ENCODE data around the gene SPIRE2.

The SPIRE2 gene

GRCh38 chr16:89855301-89855945 lies 27.1 kb downstream of the SPIRE2 start:
- Histone ChIP-seq H3K27me3 (ENCODE audit: control insufficient read depth in 1 of 2, insufficient read depth in 1 of 2, low read length in 2 of 2) (peaks cover 0 to 7% of the 10 kb centered on the region in 2 experiments), H3K23ac (ENCODE audit: low read length in 2 of 2) (no peak overlapping the region), H3K4ac (ENCODE audit: low read depth in 1 of 2, low read length in 2 of 2) (no peak overlapping the region), H2BK5ac (ENCODE audit: low read depth, low read length, poor library complexity, severe bottlenecking) (no peak overlapping the region), H2AFZ (ENCODE audit: low read depth, low read length) (no peak overlapping the region), H3K4me3 (ENCODE audit: insufficient read depth in 1 of 2, low read depth in 1 of 2, low read length in 2 of 2) (no peak overlapping the region), H2BK120ac (ENCODE audit: low read depth, low read length) (no peak overlapping the region), H2AK5ac (ENCODE audit: low read length, severe bottlenecking) (no peak overlapping the region), H3K18ac (ENCODE audit: low read depth in 1 of 2, low read length in 2 of 2) (no peak overlapping the region), H3K9me3 (ENCODE audit: control insufficient read depth, low read length) (no peaks in the 10 kb centered on the region), H4K8ac (ENCODE audit: low read length) (no peak overlapping the region), H4K91ac (ENCODE audit: low read length) (no peak overlapping the region), H2BK15ac (ENCODE audit: low read depth, poor library complexity, severe bottlenecking) (no peak overlapping the region), H3K4me1 (ENCODE audit: control insufficient read depth, insufficient read depth, low read depth, low read length) (peaks cover under 1% of the 10 kb centered on the region), H3K27ac (ENCODE audit: low read length, poor library complexity, severe bottlenecking) (no peak overlapping the region), H3K9ac (ENCODE audit: low read length) (no peak overlapping the region), H3K36me3 (ENCODE audit: control insufficient read depth in 1 of 2, insufficient read depth in 2 of 2, low read depth in 1 of 2, low read length in 2 of 2) (peaks cover 0 to 8% of the 10 kb centered on the region in 2 experiments), H3K4me2 (ENCODE audit: low read length, poor library complexity, severe bottlenecking) (no peak overlapping the region), H3K79me1 (replicated peaks; ENCODE audit: low read length, poor library complexity, severe bottlenecking) (no peaks in the 10 kb centered on the region), H3K14ac (ENCODE audit: low read length in 2 of 2) (no peak overlapping the region), H2BK12ac (ENCODE audit: low read length in 2 of 2) (peak overlapping the region in 1 of 2 experiments; percentile 23)
- WGBS: 92% methylated on average over 26 of the region's 26 CpGs
- DNase-seq: no peak

DNA sequence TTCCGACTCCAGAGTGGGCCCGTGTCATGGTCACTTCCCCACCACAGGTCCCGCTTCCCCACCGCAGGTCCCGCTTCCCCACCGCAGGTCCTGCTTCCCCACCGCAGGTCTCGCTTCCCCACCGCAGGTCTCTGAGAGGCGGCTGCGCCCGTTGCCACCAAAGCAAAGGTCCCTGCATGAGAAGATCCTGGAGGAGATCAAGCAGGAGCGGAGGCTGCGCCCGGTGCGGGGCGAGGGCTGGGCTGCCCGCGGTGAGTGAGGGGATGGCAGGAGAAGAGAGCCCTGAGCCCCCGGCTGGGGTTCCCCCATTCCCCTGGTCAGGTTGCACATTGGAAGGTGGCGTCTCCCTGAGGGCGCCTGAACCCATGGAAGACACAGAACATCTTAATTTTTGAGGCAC lies 27.7 kb downstream of the SPIRE2 start:
- Histone ChIP-seq H2BK12ac (ENCODE audit: low read length in 2 of 2) (no peak overlapping the region), H3K9ac (ENCODE audit: low read length) (no peak overlapping the region), H2AFZ (ENCODE audit: low read depth, low read length) (no peak overlapping the region), H4K8ac (ENCODE audit: low read length) (no peak overlapping the region), H3K4me1 (ENCODE audit: control insufficient read depth, insufficient read depth, low read depth, low read length) (no peaks in the 10 kb centered on the region), H3K27ac (ENCODE audit: low read length, poor library complexity, severe bottlenecking) (no peak overlapping the region), H3K4me3 (ENCODE audit: insufficient read depth in 1 of 2, low read depth in 1 of 2, low read length in 2 of 2) (no peak overlapping the region), H3K36me3 (ENCODE audit: control insufficient read depth in 1 of 2, insufficient read depth in 2 of 2, low read depth in 1 of 2, low read length in 2 of 2) (peaks cover 0 to 7% of the 10 kb centered on the region in 2 experiments), H3K9me3 (ENCODE audit: control insufficient read depth, low read length) (no peaks in the 10 kb centered on the region), H3K14ac (ENCODE audit: low read length in 2 of 2) (no peak overlapping the region), H3K4ac (ENCODE audit: low read depth in 1 of 2, low read length in 2 of 2) (no peak overlapping the region), H2BK5ac (ENCODE audit: low read depth, low read length, poor library complexity, severe bottlenecking) (no peak overlapping the region), H4K91ac (ENCODE audit: low read length) (no peak overlapping the region), H3K27me3 (ENCODE audit: control insufficient read depth in 1 of 2, insufficient read depth in 1 of 2, low read length in 2 of 2) (peaks cover 0 to 7% of the 10 kb centered on the region in 2 experiments), H2BK120ac (ENCODE audit: low read depth, low read length) (no peak overlapping the region), H3K18ac (ENCODE audit: low read depth in 1 of 2, low read length in 2 of 2) (no peak overlapping the region), H2BK15ac (ENCODE audit: low read depth, poor library complexity, severe bottlenecking) (no peak overlapping the region), H3K4me2 (ENCODE audit: low read length, poor library complexity, severe bottlenecking) (no peak overlapping the region), H3K23ac (ENCODE audit: low read length in 2 of 2) (no peak overlapping the region), H2AK5ac (ENCODE audit: low read length, severe bottlenecking) (no peak overlapping the region), H3K79me1 (replicated peaks; ENCODE audit: low read length, poor library complexity, severe bottlenecking) (no peaks in the 10 kb centered on the region)
- DNase-seq: no peak
- WGBS: 97% methylated on average over 22 of the region's 22 CpGs

DNA sequence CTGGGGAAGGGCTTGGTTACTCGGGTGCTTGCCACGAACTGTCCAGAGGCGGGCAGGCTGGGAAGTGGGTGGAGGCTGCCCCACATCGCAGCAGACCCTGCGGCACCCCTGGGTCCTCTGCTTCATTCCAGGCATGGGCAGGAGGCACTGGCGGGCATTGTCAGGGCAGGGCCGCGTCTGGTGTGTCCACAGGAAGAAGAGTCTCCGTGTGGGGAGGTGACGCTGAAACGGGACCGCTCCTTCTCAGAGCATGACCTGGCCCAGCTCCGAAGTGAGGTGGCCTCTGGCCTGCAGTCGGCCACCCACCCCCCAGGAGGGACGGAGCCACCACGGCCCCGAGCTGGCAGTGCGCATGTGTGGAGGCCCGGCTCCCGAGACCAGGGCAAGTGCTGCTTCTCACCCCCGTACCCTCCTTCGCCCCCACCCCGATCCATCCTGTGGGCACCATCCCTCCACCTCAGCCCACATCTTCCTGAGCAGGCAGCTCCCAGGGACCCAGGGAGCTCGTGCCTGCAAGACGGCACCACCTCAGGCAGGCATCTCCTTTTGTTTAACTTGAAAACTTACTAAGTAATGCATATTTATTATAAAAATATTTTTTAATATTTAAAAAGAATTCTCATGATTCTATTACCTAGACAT lies 30.8 kb downstream of the SPIRE2 start:
- Histone ChIP-seq H2AK5ac (ENCODE audit: low read length, severe bottlenecking) (no peak overlapping the region), H3K27me3 (ENCODE audit: control insufficient read depth in 1 of 2, insufficient read depth in 1 of 2, low read length in 2 of 2) (no peaks in the 10 kb centered on the region), H2BK5ac (ENCODE audit: low read depth, low read length, poor library complexity, severe bottlenecking) (no peak overlapping the region), H3K18ac (ENCODE audit: low read depth in 1 of 2, low read length in 2 of 2) (no peak overlapping the region), H4K8ac (ENCODE audit: low read length) (no peak overlapping the region), H4K91ac (ENCODE audit: low read length) (no peak overlapping the region), H3K36me3 (ENCODE audit: control insufficient read depth in 1 of 2, insufficient read depth in 2 of 2, low read depth in 1 of 2, low read length in 2 of 2) (peaks cover 5 to 7% of the 10 kb centered on the region in 2 experiments), H3K4ac (ENCODE audit: low read depth in 1 of 2, low read length in 2 of 2) (no peak overlapping the region), H3K4me3 (ENCODE audit: insufficient read depth in 1 of 2, low read depth in 1 of 2, low read length in 2 of 2) (no peak overlapping the region), H3K4me2 (ENCODE audit: low read length, poor library complexity, severe bottlenecking) (no peak overlapping the region), H3K23ac (ENCODE audit: low read length in 2 of 2) (no peak overlapping the region), H3K79me1 (replicated peaks; ENCODE audit: low read length, poor library complexity, severe bottlenecking) (no peaks in the 10 kb centered on the region), H3K9ac (ENCODE audit: low read length) (no peak overlapping the region), H3K27ac (ENCODE audit: low read length, poor library complexity, severe bottlenecking) (no peak overlapping the region), H3K9me3 (ENCODE audit: control insufficient read depth, low read length) (no peaks in the 10 kb centered on the region), H3K4me1 (ENCODE audit: control insufficient read depth, insufficient read depth, low read depth, low read length) (peaks cover 3% of the 10 kb centered on the region), H2BK15ac (ENCODE audit: low read depth, poor library complexity, severe bottlenecking) (no peak overlapping the region), H2BK12ac (ENCODE audit: low read length in 2 of 2) (no peak overlapping the region), H3K14ac (ENCODE audit: low read length in 2 of 2) (no peak overlapping the region), H2AFZ (ENCODE audit: low read depth, low read length) (no peak overlapping the region), H2BK120ac (ENCODE audit: low read depth, low read length) (no peak overlapping the region)
- 93% methylated on average over 22 of the region's 25 CpGs for WGBS
- DNase-seq: no peak

DNA sequence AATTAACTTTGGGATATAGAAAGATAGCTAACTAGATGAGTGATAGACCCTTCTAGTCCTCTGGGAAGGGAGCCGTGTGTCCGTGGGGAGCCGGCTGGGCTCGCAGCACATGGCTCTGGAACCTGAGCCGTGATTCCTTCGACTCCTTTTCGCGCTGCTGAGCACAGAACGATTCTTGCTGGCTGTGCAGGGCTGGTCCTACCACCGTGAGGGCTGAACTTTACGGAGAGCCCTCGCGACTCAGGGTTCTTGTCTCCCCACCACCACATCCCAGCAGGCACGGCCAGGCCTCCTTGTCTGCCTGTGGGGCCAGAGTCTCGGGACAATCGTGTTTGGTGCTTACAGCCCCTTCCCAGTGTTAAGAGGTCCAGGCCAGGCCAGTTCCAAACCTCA lies 31.3 kb downstream of the SPIRE2 start:
- Histone ChIP-seq H3K36me3 (ENCODE audit: control insufficient read depth in 1 of 2, insufficient read depth in 2 of 2, low read depth in 1 of 2, low read length in 2 of 2) (peaks cover 5 to 7% of the 10 kb centered on the region in 2 experiments), H3K4me2 (ENCODE audit: low read length, poor library complexity, severe bottlenecking) (no peak overlapping the region), H3K27me3 (ENCODE audit: control insufficient read depth in 1 of 2, insufficient read depth in 1 of 2, low read length in 2 of 2) (no peaks in the 10 kb centered on the region), H3K9ac (ENCODE audit: low read length) (no peak overlapping the region), H2AFZ (ENCODE audit: low read depth, low read length) (no peak overlapping the region), H2BK15ac (ENCODE audit: low read depth, poor library complexity, severe bottlenecking) (no peak overlapping the region), H2AK5ac (ENCODE audit: low read length, severe bottlenecking) (no peak overlapping the region), H4K91ac (ENCODE audit: low read length) (no peak overlapping the region), H3K4ac (ENCODE audit: low read depth in 1 of 2, low read length in 2 of 2) (no peak overlapping the region), H2BK5ac (ENCODE audit: low read depth, low read length, poor library complexity, severe bottlenecking) (no peak overlapping the region), H3K4me1 (ENCODE audit: control insufficient read depth, insufficient read depth, low read depth, low read length) (peaks cover 4% of the 10 kb centered on the region), H2BK12ac (ENCODE audit: low read length in 2 of 2) (no peak overlapping the region), H2BK120ac (ENCODE audit: low read depth, low read length) (no peak overlapping the region), H3K9me3 (ENCODE audit: control insufficient read depth, low read length) (no peaks in the 10 kb centered on the region), H3K79me1 (replicated peaks; ENCODE audit: low read length, poor library complexity, severe bottlenecking) (no peaks in the 10 kb centered on the region), H3K18ac (ENCODE audit: low read depth in 1 of 2, low read length in 2 of 2) (no peak overlapping the region), H3K4me3 (ENCODE audit: insufficient read depth in 1 of 2, low read depth in 1 of 2, low read length in 2 of 2) (no peak overlapping the region), H3K14ac (ENCODE audit: low read length in 2 of 2) (no peak overlapping the region), H3K27ac (ENCODE audit: low read length, poor library complexity, severe bottlenecking) (no peak overlapping the region), H4K8ac (ENCODE audit: low read length) (no peak overlapping the region), H3K23ac (ENCODE audit: low read length in 2 of 2) (no peak overlapping the region)
- DNase-seq: no peak
- 93% methylated on average over 13 of the region's 16 CpGs for WGBS
